Hematopoietic multipotent progenitor cell (in vitro differentiated cells): ENCODE results near the gene SFXN5. TPM values are rescaled to one million over a fixed set of nuclear protein-coding genes. Genes with fewer than 3 reads are reported as not detected.

Source experiments
- total RNA-seq: library from RNA; depleted of rRNA; stranded (reverse); fragments of >200 nt; gene quantifications from one replicate; pipeline ENCODE4 v1.2.3, GENCODE V29; 2012

SFXN5 gene
- total RNA-seq, 1 donor: 28.8 TPM

Other genes starting within 250 kb of the SFXN5 start
- gene EXOC6B, start 245.7 kb downstream of the SFXN5 start, total RNA-seq: 9.2 TPM
- 0.54 TPM for gene SPR, start 184.3 kb downstream of the SFXN5 start, total RNA-seq
- under 0.01 TPM for gene EMX1, start 154.2 kb downstream of the SFXN5 start, total RNA-seq
- gene RAB11FIP5, start 41.2 kb upstream of the SFXN5 start, total RNA-seq: 4.3 TPM
- gene NOTO, start 130.9 kb upstream of the SFXN5 start, total RNA-seq: not detected
- gene SMYD5, start 142.5 kb upstream of the SFXN5 start, total RNA-seq: 23.7 TPM
- 12.1 TPM for gene PRADC1, start 161.5 kb upstream of the SFXN5 start, total RNA-seq
- gene CCT7, start 162.6 kb upstream of the SFXN5 start, total RNA-seq: 211 TPM
- gene FBXO41, start 212.8 kb upstream of the SFXN5 start, total RNA-seq: 10.5 TPM
- gene EGR4, start 221.8 kb upstream of the SFXN5 start, total RNA-seq: 0.54 TPM